IPS-11a (cell line): Measurements from ENCODE around the gene PPP2R2D.
"Not testable (repeated sequence)": the region's sequence is repeated elsewhere in the genome, so short reads cannot be mapped to it uniquely, and the experiment has no call there.

Experiments used
- H3K4me3 ChIP-seq: one replicate; pipeline ENCODE4 v1.5.1; 2013; ENCODE audit warnings: low read depth, low read length, control low read depth

The PPP2R2D gene

DNA sequence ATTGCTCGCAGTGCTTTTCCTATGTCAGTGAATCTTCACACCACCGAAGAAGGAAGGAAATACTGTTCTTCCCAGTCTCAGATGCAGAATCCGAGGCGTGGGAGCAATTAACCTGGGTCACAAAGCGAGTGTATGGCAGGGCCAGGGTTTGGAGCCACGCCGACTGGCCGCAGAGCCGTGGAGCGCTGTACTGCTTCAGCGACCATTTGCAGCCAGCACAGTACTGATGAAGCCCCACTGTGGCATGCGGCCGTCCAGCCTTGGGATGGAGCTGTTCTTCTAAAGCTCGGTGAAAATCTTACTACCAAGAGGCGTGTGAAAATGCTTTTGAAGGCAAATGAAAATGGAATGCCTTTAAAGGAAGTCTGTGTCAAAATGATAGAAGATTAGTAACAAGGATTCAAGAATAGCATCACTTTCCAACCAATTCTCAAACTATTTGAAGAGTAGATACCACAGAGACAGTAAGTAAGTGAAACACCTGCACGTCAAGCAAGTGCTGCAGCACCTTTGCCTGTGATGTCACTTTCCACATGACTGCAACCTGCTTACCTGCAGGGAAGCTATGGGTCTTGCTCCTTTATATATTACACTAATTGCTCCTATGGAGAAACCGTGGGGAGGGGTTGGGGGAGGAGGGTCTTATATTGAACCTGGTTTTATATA lies 4.9 kb downstream of the PPP2R2D start:
- H3K4me3 ChIP-seq = no peak overlapping the region

- H3K4me3 ChIP-seq = no peak overlapping the region
Observed at GRCh38 chr10:131906269-131906639, 5.4 kb downstream of the PPP2R2D start.

DNA sequence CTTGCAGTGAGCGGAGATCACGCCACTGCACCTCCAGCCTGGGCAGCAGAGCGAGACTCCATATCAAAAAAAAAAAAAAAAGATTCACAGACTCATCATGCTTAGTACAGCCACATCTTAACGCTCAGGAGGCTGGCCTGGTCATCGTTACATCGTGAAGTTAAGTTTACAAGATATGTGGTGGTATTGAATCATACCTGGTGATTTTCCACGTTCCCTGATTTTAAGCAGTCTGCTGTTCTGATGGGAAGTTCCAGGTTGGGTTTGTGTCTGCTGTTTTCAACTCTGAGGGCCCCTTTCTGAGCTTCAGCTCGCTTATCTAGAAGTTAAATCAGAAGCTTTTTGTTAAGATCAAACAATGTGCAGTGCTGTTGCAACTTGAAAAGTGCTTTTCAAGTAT lies 6.9 kb downstream of the PPP2R2D start:
- no peak overlapping the region for H3K4me3 ChIP-seq

- H3K4me3 ChIP-seq = no peak overlapping the region
Observed at GRCh38 chr10:131908151-131908550, 7.3 kb downstream of the PPP2R2D start.

GRCh38 chr10:131909014-131909808 lies 8.4 kb downstream of the PPP2R2D start:
- no peak overlapping the region for H3K4me3 ChIP-seq

DNA sequence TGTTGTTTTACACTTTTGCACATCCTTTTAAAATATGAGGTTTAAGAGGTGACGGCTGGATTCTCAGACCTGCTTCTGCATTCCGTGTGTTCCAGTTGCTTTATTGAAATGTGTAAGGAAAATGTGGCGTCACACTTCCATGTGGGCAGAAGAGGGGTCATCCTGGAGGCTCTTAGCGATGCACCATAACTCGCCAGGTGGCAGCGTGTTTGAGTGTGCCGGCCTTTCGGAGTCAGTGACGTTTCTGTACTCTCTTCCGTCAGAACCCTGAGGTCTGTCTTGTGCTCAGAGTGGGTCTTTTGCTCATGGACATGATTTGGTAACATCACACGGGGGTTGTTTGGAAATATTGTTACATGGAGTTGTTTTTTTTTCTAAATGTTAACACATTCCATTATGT lies 9.1 kb downstream of the PPP2R2D start:
- no peak overlapping the region for H3K4me3 ChIP-seq

DNA sequence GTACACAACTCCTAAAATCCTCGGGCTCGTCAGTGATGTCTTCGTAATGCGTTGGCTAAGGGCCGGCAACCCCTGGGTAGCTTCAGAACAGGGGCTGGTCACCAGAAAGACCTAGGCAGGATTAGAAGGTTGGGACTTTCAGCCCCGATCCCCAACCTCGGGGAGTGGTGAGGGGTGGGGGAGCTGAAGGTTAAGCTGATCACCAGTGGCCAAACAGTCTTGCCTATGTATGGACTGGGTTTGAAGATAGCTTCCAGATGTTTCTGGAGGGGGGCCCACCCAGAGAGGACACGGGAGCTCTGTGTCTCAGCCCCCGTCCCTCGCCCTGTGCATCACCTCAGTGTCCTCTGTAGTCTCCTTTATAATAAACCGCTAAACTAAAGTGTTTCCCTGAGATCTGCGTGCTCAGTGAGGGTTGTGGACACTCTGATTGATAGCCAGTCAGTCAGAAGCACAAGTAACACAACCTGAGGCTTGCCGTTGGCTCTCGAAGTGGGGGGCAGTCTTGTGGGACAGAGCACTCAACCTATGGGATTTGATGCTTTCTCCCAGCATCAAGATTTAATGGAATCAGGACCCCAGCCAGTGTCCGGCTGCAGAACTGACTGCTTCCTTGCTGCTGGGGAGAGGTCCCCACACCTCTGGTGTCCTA lies 10.0 kb downstream of the PPP2R2D start:
- no peak overlapping the region for H3K4me3 ChIP-seq

DNA sequence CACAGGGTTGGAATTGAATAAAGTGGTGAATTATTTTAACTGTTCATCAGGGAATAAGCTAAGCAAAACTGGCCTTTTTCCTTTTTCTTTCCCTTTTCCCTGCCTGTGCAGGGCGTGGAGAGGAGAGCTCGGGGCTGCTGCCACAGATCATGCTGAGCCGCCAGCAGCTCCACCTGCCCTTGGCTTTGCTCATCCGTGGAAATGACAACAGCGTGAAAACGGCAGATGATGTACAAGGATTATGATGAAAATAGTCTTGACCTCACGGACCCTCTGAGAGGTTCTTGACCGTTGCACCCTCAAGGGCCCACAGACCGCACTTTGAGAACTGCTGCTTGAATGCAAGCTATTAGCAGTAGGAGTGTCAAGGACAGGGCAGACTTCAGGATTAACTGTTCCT lies 10.6 kb downstream of the PPP2R2D start:
- H3K4me3 ChIP-seq = no peak overlapping the region

GRCh38 chr10:131912620-131913019 lies 11.8 kb downstream of the PPP2R2D start:
- H3K4me3 ChIP-seq = no peak overlapping the region

DNA sequence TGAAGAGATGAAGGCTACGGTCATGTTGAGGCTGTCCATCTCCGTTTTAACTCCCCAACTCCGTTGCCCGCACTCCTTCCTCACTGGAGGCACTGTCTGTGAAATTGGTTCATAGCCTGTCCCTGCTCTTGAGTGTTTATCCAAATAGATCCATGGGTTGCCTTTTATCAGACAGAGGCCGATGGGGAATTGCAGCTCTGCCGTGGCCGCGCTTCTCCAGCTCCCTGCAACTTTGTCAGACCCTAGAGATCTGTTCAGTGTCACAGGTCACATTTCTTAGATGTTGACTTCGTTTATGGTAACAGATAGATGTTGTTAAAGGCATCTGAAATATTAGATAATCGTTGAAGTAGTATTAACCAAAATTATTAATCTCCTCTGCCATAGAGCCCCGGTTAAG lies 14.7 kb downstream of the PPP2R2D start:
- H3K4me3 ChIP-seq = no peak overlapping the region

GRCh38 chr10:131915990-131916766 lies 15.4 kb downstream of the PPP2R2D start:
- H3K4me3 ChIP-seq = no peak overlapping the region

DNA sequence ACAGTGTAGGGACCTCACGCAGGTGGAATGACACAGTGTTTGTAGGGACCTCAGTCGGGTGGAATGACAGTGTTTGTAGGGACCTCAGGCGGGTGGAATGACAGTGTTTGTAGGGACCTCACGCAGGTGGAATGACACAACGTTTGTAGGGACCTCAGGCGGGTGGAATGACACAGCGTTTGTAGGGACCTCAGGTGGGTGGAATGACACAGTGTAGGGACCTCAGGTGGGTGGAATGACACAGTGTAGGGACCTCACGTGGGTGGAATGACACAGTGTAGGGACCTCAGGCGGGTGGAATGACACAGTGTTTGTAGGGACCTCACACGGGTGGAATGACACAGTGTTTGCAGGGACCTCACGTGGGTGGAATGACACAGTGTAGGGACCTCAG lies 16.0 kb downstream of the PPP2R2D start:
- H3K4me3 ChIP-seq = not testable (repeated sequence)

DNA sequence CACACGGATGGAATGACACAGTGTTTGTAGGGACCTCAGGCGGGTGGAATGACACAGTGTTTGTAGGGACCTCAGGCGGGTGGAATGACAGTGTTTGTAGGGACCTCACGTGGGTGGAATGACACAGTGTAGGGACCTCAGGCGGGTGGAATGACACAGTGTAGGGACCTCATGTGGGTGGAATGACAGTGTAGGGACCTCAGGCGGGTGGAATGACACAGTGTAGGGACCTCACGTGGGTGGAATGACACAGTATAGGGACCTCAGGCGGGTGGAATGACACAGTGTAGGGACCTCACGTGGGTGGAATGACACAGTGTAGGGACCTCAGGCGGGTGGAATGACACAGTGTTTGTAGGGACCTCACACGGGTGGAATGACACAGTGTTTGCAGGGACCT lies 16.7 kb downstream of the PPP2R2D start:
- not testable (repeated sequence) for H3K4me3 ChIP-seq

- H3K4me3 ChIP-seq = not testable (repeated sequence)
Observed at GRCh38 chr10:131919461-131919860, 18.7 kb downstream of the PPP2R2D start.

- H3K4me3 ChIP-seq = no peak overlapping the region
Observed at GRCh38 chr10:131920151-131920550, 19.3 kb downstream of the PPP2R2D start.

GRCh38 chr10:131920693-131921092 lies 19.9 kb downstream of the PPP2R2D start:
- no peak overlapping the region for H3K4me3 ChIP-seq

DNA sequence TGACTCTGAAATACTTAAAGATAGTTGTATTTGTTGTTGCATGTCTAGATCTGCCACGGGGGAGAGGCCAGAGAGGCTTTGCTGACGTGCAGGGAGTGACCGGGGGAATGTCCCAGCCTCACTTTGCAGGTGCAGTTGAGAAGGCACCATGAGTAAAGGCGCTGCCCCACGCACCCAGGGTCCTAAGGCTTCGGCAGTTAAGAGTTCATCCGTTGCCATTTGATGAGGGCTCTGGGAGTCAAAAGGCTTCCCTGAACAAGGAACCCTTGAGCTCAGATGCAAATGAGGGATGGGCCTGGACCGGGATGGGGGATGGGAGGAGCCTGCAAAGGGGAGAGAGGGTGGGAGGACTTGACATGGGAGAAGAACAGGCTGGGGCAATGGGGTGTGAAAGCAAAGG lies 20.4 kb downstream of the PPP2R2D start:
- H3K4me3 ChIP-seq = no peak overlapping the region

DNA sequence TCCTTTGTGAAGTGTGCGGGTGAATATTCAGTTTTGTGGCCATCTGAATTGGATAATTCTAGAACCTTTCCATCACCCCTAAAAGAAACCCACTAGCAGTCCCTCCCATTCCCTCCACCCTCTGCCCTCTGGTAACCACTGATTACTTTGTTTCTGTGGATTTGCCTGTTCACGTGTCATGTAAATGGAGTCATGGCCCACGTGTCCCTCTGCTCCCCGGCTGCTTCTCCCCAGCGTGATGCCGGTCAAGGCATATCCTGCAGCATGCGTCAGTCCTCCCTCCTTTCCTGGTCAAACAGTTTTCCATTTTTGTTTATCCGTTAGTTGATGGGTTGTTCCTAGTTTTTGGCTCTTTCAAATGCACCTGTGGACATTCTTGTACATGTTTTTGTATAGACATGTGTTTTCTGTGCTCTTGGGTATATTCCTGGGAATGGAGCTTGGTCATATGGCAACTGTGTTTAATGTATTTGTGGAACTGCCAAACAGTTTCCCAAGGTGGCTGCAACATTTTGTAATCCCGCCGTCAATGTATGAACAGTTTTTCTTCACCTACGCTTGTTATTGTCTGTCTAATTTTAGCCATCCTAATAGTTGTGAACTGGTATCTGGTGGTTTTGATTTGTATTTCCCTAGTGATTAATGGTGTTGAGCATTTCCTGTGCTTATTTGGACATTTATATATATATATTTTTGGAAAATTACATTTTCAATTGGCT lies 22.4 kb downstream of the PPP2R2D start:
- no peak overlapping the region for H3K4me3 ChIP-seq

DNA sequence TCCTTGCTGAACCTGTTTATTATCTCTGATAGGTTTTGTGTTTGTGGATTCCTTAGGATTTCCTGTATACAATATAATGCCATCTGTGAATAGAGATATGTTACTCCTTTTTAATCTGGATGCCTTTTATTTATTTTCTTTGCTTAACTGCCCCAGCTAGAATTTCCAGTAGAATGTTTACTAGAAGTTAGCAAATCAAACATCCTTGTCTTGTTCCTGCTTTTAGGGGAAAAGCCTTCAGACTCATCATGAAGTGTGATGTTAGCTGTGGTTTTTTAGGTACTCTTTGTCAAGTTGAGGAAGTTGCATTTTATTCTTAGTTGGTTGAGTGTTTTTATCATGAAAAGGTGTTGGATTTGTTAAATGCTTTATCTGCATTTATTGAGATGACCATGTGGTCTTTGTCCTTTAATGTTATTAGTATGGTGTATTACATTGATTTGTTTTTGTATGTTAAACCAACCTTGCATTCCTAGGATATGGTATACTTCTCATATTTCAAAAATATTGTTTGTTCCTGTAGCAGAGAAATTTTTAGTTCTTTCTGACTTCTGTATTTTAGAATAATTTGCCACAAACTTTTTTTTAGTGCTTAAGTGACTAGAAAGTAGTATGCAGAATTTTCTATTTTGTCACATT lies 24.3 kb downstream of the PPP2R2D start:
- H3K4me3 ChIP-seq = no peak overlapping the region

DNA sequence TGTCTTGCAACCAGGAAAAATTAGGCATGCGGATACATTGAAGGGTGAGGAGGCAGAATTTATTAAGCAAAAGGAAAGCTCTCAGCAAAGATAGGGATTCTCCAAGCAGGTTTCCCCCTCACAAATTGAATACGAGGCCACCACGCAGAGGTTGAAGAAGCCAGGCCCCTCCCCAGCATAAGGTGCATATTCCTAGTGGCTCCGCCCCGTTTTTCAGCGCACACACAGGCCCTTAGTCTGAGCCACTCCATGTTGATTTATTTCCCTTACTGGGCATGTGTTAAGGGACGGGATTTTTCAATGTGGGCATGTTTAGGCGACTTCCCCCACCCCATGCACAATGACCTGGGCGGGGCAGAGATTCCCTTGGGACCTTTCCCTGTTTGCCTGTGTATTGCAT lies 24.9 kb downstream of the PPP2R2D start:
- no peak overlapping the region for H3K4me3 ChIP-seq
